Measurements from ENCODE around the gene TOMM6.
"Not testable (repeated sequence)": the region's sequence is repeated elsewhere in the genome, so short reads cannot be mapped to it uniquely, and the experiment has no call there.

The TOMM6 gene

DNA sequence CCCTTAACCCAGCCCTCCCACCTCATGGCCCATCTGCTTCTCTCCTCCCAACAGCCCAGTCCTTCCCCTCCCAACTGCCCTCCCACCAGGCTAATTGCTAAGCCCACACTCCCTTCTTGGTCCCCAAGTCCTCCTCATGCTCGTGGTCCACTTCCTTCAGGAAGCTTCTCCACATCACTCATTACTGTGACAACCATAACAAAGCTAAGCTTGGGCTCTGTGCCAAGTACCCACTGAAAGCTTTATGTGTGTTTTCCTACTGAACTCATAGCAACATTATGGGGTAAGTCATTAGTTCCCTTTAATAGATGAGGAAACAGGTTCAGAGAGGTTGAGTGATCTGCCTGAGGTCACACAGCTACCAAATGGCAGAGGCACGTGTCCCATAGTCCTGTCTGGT, 24.0 kb upstream of the TOMM6 start:
- DNase-seq (ENCODE audit: low read depth in 2 of 3, low spot score in 1 of 3) = no peak

DNA sequence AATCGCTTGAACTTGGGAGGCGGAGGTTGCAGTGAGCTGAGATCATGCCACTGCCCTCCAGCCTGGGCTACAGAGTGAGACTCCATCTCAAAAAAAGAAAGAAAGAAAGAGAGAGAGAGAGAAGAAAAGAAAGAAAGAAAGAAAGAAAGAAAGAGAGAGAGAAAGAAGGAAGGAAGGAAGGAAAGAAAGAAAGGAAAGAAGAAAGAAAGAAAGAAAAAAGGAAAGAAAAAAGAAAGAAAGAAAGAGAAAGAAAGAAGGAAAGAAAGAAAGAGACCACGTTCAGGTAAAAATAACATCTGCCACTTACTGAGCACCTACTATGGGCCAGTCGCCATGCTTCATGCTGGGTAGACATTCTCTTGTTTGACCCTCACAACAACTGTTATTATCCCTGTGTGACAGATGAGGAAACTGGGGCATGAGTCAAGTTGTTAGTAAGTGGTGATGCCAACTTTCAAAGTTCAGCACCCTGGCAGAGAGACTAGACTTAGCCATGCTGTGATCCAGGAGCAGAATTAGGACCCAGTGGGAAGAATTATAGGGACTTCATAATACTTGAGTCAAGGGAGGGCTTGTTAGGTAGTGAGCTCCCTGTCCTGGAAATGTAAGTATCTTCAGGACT, 21.3 kb upstream of the TOMM6 start:
- not testable (repeated sequence) for DNase-seq (ENCODE audit: low read depth in 2 of 3, low spot score in 1 of 3)

- DNase-seq (ENCODE audit: low read depth in 2 of 3, low spot score in 1 of 3) = no peak
These were observed 20.2 kb upstream of the TOMM6 start for GRCh38 chr6:41767112-41767833.

DNA sequence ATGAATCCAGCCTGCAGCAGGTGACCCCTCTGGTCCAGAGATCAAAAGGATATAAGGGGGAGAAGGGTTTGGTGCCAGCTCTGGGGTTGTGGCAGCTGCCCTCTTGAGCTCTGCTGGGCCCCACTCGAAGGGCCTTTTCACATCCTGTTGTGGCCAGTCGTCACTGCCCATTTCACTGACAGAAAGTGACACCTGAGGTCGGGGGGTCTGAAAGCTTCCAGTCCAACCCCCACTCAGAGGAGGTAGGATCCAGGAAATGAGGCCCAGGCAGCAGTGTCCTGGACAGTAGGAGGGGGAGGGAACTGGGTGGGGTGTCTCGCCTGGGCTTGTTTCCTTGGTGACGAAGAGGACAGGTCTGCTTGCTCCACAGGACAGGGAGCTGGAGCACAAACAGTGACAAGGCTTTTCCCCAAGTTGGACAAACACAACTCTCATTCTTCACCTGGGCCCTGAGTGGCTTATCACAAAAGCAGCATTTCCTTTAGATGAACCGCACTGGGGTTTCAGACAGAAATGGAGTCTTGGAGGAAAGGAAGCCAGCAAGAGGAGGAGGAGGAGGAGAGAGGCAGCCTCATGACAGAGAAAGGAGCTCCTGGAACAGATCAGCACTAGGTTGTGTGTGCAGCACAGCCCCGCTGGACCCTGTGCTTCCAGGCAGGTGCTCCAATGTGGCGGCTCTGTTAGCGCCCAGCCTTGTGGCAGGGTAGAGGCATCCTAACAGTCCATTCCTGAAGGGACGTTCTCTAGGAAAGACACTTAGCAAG, 18.8 kb upstream of the TOMM6 start:
- no peak for DNase-seq (ENCODE audit: low read depth in 2 of 3, low spot score in 1 of 3)

DNA sequence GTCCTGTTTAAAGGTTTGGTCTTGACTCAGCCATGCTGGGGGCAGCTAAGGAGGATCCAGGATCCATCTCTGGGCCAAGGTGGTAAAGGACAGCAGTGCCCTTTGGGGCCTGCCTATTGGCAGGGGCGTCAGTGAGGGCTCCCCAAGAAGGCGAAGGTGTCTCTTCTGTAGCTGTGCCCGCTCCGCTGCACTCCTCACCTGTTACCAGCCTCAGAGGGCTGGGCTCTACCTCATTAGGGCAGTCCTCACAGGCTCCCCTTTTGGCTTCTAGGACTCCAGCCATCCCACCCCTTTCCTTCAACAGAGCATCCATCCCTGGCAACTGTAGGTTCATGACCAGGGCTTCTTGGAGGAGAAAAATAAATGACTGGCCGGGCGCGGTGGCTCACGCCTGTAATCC, 18.1 kb upstream of the TOMM6 start:
- DNase-seq (ENCODE audit: low read depth in 2 of 3, low spot score in 1 of 3) = no peak

DNA sequence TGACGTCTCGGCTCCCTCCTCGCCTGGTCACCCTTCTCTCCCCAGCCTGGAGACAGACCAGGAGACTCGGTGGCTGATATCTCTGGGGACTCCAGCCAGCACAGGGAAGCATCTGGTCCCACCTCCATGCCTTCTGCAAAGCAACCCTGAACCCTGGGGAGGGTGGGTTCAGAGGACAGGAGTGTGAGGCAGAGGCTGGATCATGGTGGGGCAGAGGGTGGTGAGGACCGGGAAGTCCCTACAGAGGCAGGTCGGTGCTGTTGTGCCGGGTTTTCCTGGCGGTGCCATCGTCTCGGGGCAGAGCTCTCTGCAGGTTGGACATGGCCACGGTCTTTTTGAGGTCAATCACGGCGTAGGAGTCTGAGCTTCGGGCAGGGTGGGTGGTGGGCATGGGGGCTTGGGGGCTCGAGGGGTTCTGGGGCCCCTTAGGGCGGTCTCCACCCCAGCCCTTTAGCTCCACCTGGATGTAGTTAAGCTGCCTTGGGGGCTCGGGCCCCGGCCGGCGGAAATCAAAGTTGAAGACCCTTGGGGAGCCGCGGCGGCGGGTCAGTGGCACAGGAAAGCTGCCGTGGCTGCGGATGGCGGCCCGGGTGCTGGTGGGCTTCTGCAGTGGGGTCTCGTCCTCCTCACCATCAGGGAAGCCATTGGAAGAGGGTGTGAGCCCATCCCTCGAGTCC, 17.0 kb upstream of the TOMM6 start:
- DNase-seq (ENCODE audit: low read depth in 2 of 3, low spot score in 1 of 3) = no peak

- no peak for DNase-seq (ENCODE audit: low read depth in 2 of 3, low spot score in 1 of 3)
These were observed 16.2 kb upstream of the TOMM6 start for GRCh38 chr6:41771058-41771983.

DNA sequence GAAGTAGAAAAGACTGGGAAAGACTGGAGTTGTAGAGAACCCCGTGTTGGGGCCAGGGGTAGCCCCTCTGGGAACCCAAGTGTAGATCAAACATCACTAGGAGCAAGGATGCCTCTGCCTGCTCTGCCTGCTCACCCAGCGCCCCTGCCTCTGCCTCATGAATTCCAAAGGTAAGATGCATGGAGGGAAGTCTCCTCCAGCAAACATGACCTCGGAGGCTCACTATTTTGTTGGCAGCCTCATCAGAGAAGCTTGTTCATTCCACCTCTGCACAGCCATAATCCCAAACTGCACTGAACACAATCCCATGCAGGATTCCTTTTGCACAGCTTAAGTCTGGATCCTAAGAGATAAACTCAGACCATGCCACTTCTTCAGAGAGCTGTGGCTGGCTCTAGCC, 12.7 kb upstream of the TOMM6 start:
- no peak for DNase-seq (ENCODE audit: low read depth in 2 of 3, low spot score in 1 of 3)

DNA sequence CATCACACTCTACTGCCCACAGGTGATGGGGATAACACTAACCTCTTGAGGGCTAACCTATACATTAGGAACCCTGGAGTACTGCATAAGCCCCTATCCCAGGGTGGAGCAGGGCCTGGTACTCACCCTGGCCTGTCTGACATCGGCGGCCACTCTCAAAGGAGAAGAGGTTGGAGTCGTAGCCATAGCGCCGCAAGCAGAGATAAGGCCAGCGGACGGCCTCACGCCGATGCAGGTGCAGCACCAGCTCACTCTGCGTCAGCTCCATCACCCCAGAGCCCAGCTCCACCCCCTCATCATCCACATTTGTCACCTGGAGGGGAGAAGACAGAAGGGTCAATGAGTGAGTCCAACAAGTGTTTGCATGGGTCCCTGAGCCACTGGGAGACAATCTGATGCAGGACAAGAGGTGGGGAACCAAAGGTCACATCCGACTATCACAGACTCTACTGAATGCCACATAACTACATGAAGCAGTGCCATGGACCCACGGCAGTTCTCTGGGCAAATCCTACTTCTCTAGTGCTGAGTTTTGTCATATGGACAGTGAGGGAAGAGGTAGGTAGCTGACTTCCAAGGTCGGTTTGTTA, 12.1 kb upstream of the TOMM6 start:
- DNase-seq (ENCODE audit: low read depth in 2 of 3, low spot score in 1 of 3) = no peak

DNA sequence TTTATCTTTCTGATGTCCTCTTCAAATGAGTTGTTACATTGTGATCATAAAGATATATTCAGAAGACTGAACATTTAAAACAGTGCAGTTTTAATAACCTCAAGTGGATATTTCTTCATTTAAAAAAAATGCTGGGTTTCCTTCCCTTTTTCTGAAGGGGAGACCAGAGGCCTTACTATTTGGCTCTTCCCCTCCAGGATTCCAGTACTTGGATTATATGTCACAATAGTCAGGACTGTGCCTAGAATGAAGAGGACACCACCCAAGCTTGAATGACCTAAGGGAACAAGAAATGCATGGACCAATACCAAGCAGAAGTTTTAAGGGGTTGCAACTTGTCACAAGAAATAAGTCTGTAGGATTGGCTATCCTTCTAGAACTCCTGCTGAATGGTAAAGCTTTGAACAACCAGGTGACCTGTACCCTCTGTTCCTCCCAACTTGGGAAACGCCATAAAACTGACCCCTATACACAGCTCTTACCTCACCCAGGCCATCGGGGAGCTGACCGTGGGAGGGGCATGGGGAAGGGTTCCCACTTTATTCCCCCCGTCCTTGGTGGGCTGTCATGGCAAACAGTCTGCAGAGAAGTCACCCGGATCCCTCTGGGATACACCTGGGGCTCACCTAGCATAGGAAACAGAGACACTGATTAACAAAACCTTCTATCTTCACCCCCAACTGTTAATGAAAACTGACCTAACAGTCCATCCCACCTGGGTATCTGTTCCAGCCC, 9.8 kb upstream of the TOMM6 start:
- no peak for DNase-seq (ENCODE audit: low read depth in 2 of 3, low spot score in 1 of 3)

- no peak for DNase-seq (ENCODE audit: low read depth in 2 of 3, low spot score in 1 of 3)
These were observed 8.6 kb upstream of the TOMM6 start for GRCh38 chr6:41778895-41779294.

DNA sequence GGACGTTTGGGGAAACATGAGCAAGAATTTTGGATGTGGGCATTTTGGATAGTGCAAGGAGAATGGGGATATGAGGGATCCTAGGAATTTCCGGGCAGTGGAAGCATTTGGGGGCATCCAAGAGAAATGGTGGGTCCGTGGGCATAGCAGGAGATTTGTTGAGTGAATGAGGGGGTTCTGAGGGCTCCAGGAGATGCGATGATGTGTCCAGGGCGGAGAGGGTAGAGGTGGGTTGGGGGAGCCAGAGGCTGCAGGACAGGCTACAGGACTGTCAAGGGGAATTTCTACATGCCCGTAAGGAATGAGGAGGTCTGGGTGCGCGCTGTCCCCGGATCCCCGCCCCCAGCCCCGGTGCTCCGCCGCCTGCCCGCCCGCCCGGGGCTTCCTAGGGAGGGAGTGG, 8.2 kb upstream of the TOMM6 start:
- no peak for DNase-seq (ENCODE audit: low read depth in 2 of 3, low spot score in 1 of 3)

DNA sequence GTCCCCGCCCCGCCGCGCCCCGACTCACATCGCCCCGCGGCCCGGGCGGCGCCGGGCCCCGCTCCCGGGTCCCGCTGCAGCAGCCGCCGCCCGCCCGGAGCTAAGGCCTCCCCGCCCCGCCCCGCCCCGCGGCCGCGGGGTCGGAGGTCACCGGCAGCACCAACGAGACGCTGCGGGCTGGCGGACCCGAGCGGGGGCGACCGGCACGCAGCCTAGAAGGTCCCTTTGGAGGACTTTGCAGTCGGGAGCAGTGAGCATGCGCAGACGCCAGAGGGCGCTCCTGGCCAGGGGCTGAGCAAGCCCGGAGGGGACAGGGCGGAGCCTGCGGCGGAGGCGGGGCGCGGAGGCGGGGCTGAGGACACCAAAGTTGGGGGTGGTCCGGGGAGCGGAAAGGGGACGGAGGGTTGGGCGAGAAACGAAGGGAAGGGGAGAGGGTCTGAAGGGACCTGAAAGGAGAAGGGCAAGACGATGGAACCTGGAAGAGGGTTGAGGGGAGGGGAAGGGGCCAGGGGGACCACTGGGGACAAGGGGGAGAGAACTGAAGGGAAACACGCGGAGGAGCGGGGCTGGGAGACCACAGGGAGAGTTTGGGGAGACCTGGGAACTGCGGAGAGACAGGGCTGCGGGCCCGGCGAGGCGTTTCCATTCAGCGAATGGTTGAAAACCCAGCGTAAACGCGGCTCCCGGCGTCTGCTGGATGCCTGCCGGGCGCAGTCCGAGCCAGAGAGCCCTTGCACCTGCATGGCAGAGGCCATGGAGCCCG, 7.5 kb upstream of the TOMM6 start, which contains the start of gene FRS3:
TSS of gene FRS3 (minus strand) at position 113 of the 763 bp plus-strand sequence. CDS start 2,913 bp downstream, outside the sequence.
- peak; percentile 98 to 100 (median 99) for DNase-seq (ENCODE audit: low read depth in 2 of 3, low spot score in 1 of 3)

- no peak for DNase-seq (ENCODE audit: low read depth in 2 of 3, low spot score in 1 of 3)
These were observed 6.7 kb upstream of the TOMM6 start, which contains the start of gene PRICKLE4 for GRCh38 chr6:41780551-41781365. TSS of gene PRICKLE4 (plus strand) at chr6:41780782. CDS start at chr6:41783474, 2,692 bp downstream.

- no peak for DNase-seq (ENCODE audit: low read depth in 2 of 3, low spot score in 1 of 3)
These were observed 6.1 kb upstream of the TOMM6 start for GRCh38 chr6:41781366-41781730.

DNA sequence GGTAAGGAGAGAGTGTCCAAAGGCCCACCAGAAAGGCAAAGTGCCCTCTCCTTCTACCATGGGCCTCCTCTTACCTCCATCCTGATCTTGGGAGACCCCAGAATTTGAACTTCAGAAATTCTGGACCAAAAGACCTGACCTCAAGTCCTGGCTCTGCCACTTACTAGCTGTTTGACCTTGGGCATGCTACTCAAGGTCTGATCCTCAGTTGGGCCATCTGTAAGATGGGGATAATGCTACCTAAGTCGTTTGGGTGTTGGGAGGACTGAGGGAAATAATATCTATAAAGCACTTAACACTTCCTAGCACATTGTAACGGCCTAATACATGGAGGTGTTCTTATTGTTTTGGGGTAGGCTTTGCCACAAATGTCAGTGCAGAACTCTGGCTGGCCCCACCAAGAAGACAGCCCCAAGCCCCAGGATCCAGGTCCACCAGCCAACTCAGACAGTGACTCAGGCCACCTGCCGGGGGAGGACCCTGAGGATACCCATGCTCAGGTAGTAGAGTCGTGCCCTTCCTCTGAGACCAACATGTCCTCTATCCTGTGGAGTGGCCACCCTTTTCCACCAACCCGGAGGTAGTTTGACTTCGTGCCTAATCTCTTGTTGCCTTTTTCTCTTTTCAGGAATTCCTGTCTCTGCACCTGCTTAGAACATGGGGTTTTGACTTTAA, 4.3 kb upstream of the TOMM6 start:
- DNase-seq (ENCODE audit: low read depth in 2 of 3, low spot score in 1 of 3) = no peak

GRCh38 chr6:41784581-41785171, 2.8 kb upstream of the TOMM6 start:
- no peak for DNase-seq (ENCODE audit: low read depth in 2 of 3, low spot score in 1 of 3)

All from stimulated activated CD4-positive, alpha-beta T cell treated with anti-CD3 and anti-CD28 coated beads, Interleukin-12 subunit alpha, Interleukin-12 subunit beta, amount 100 ng/mL, for 48 hours (primary cell).